ENCODE data around the gene KDM4E.

DNA sequence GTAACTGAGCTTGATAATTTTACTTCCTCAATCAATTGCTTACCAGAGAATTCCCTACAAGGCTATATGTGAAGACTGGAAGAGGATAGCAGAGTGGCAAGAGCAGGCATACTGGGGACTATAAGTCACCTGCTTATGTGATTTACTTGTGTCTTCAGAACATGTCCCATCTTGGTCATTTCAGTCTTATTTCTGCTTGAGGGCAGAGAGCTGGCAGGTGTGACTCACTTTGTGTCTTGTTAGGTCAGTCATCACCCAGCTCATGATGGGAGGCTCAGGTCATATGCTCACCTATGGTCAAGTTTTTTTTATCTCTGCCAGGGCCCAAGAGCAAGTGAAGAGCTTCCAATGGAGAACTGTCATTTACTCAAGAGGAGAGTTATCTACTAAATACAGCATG is 47.9 kb downstream of the KDM4E start:
- TF ChIP-seq, protein P1, sequence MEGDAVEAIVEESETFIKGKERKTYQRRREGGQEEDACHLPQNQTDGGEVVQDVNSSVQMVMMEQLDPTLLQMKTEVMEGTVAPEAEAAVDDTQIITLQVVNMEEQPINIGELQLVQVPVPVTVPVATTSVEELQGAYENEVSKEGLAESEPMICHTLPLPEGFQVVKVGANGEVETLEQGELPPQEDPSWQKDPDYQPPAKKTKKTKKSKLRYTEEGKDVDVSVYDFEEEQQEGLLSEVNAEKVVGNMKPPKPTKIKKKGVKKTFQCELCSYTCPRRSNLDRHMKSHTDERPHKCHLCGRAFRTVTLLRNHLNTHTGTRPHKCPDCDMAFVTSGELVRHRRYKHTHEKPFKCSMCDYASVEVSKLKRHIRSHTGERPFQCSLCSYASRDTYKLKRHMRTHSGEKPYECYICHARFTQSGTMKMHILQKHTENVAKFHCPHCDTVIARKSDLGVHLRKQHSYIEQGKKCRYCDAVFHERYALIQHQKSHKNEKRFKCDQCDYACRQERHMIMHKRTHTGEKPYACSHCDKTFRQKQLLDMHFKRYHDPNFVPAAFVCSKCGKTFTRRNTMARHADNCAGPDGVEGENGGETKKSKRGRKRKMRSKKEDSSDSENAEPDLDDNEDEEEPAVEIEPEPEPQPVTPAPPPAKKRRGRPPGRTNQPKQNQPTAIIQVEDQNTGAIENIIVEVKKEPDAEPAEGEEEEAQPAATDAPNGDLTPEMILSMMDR (IDR thresholded peaks at IDR 0.05), result no peak
- no peak for TF ChIP-seq POLR2A (IDR thresholded peaks at IDR 0.05)
- TF ChIP-seq POLR2AphosphoS5 (IDR thresholded peaks at IDR 0.05), result no peak

All from prostate gland (tissue), 2 donors.